ENCODE results near the gene DHCR24.

- TF ChIP-seq CTCF (IDR thresholded peaks at IDR 0.05) (no peak), POLR2A (IDR thresholded peaks at IDR 0.05) (no peak), EP300 (IDR thresholded peaks at IDR 0.05) (no peak)
Observed at GRCh38 chr1:54849219-54850068, 37.6 kb downstream of the DHCR24 start.
